Osteoblast (primary cell): Measurements from ENCODE around the gene POU2F3. TPM values are rescaled to one million over a fixed set of nuclear protein-coding genes. Genes with fewer than 3 reads are reported as not detected.

Experiments
- DNase-seq: peaks from one replicate; pipeline ENCODE4 v3.0.0; 2011; ENCODE audit warnings: low spot score, mixed read lengths; ENCODE audit not compliant: insufficient read length; ENCODE audit errors: missing footprints
- H2AFZ ChIP-seq: 2 replicates; pipeline ENCODE4 v1.6.0; 2011; ENCODE audit warnings: mild to moderate bottlenecking, low read length
- H3K27ac ChIP-seq: 2 replicates; pipeline ENCODE4 v1.5.1; 2011; ENCODE audit warnings: mild to moderate bottlenecking, low read depth, low read length, moderate library complexity
- H3K27me3 ChIP-seq: 2 replicates; pipeline ENCODE4 v1.6.0; 2012; ENCODE audit warnings: mild to moderate bottlenecking, control low read depth, inconsistent platforms, low read length, moderate library complexity; ENCODE audit not compliant: insufficient read depth
- H3K36me3 ChIP-seq: 2 replicates; pipeline ENCODE4 v1.5.1; 2011; ENCODE audit warnings: mild to moderate bottlenecking, low read length, control low read depth, moderate library complexity; ENCODE audit not compliant: insufficient read depth
- H3K4me1 ChIP-seq: 2 replicates; pipeline ENCODE4 v1.5.1; 2011; ENCODE audit warnings: mild to moderate bottlenecking, low read length, control low read depth, moderate library complexity; ENCODE audit not compliant: insufficient read depth
- H3K4me2 ChIP-seq: 2 replicates; pipeline ENCODE4 v1.6.0; 2011; ENCODE audit warnings: mild to moderate bottlenecking, low read length; ENCODE audit not compliant: insufficient read depth
- H3K4me3 ChIP-seq: fragments of 200-600 bp; sonication (generic); 3 replicates; pipeline ENCODE4 v1.5.1; 2012; ENCODE audit warnings: mild to moderate bottlenecking, low read length, inconsistent platforms; ENCODE audit not compliant: insufficient read depth
- H3K79me2 ChIP-seq: 2 replicates; pipeline ENCODE4 v1.6.0; 2012; ENCODE audit warnings: mild to moderate bottlenecking, low read length, control low read depth, inconsistent platforms; ENCODE audit not compliant: insufficient read depth
- H3K9me3 ChIP-seq: 2 replicates; pipeline ENCODE4 v1.5.1; 2011; ENCODE audit warnings: low read depth, low read length, control low read depth
- H4K20me1 ChIP-seq: 2 replicates; pipeline ENCODE4 v1.6.0; 2012; ENCODE audit warnings: mild to moderate bottlenecking, low read length, control low read depth; ENCODE audit not compliant: insufficient read depth
- CTCF ChIP-seq: IDR thresholded peaks from 2 replicates; pipeline ENCODE4 v1.5.1; 2011; ENCODE audit warnings: mild to moderate bottlenecking, low read depth, low read length, moderate library complexity; ENCODE audit errors: extremely low read depth
- total RNA-seq: library from RNA; depleted of rRNA; stranded (reverse); fragments of >200 nt; gene quantifications from 2 replicates; pipeline ENCODE4 v1.2.3, GENCODE V29; 2012

POU2F3 gene
- total RNA-seq, 1 donor, result under 0.01 TPM

GRCh38 chr11:120208001-120208441 lies 31.9 kb upstream of the POU2F3 start:
- peak; percentile 91 for DNase-seq
- no peak overlapping the region for H3K27ac ChIP-seq
- TF ChIP-seq CTCF, result no peak
- no peaks in the 10 kb centered on the region for H3K36me3 ChIP-seq
- H3K9me3 ChIP-seq, result no peaks in the 10 kb centered on the region
- no peak overlapping the region for H3K4me2 ChIP-seq
- peak overlapping the region; percentile 8 for H2AFZ ChIP-seq
- H3K79me2 ChIP-seq, result peaks cover 14% of the 10 kb centered on the region
- peaks cover 33% of the 10 kb centered on the region for H3K4me1 ChIP-seq
- H3K4me3 ChIP-seq, result no peak overlapping the region
- no peaks in the 10 kb centered on the region for H3K27me3 ChIP-seq
- H4K20me1 ChIP-seq, result peaks cover 8% of the 10 kb centered on the region

- Histone ChIP-seq H3K4me1 (peaks cover 33% of the 10 kb centered on the region), H3K9me3 (no peaks in the 10 kb centered on the region), H2AFZ (no peak overlapping the region), H3K79me2 (peaks cover 18% of the 10 kb centered on the region), H3K36me3 (no peaks in the 10 kb centered on the region), H3K27ac (no peak overlapping the region), H3K4me2 (no peak overlapping the region), H3K4me3 (no peak overlapping the region), H4K20me1 (peaks cover 9% of the 10 kb centered on the region), H3K27me3 (no peaks in the 10 kb centered on the region)
- no peak for TF ChIP-seq CTCF
- no peak for DNase-seq
Measured at GRCh38 chr11:120208777-120209176, 31.2 kb upstream of the POU2F3 start.

- peak; percentile 90 for DNase-seq
- peak overlapping the region; percentile 83 for H3K4me3 ChIP-seq
Measured at GRCh38 chr11:120209746-120210625, 30.0 kb upstream of the POU2F3 start.

More at GRCh38 chr11:120209746-120210625, 30.0 kb upstream of the POU2F3 start:
- Histone ChIP-seq H4K20me1 (peaks cover 13% of the 10 kb centered on the region), H2AFZ (peak overlapping the region; percentile 96), H3K36me3 (no peaks in the 10 kb centered on the region), H3K4me1 (peaks cover 33% of the 10 kb centered on the region), H3K4me2 (peak overlapping the region; percentile 91), H3K9me3 (no peaks in the 10 kb centered on the region), H3K79me2 (peaks cover 23% of the 10 kb centered on the region), H3K27ac (peak overlapping the region; percentile 64), H3K27me3 (no peaks in the 10 kb centered on the region)
- no peak for TF ChIP-seq CTCF
